HepG2 (cell line): ENCODE measurements around the gene SYAP1. TPM values are rescaled to one million over a fixed set of nuclear protein-coding genes. Genes with fewer than 3 reads are reported as not detected.
A peak's percentile ranks its signal among the peaks of the same experiment; 100 is the strongest.

Source experiments
- CREB1 ChIP-seq, 2 experiments: fragments of 450-650 bp in 1 of 2; IDR thresholded peaks; 2 replicates each; pipeline ENCODE4 v1.6.1; 2016 to 2017; ENCODE audit warnings: control low read depth in 1 of 2, mild to moderate bottlenecking in 1 of 2, missing compliant biosample characterization in 1 of 2, missing genetic modification characterization in 1 of 2
- DZIP1 ChIP-seq: sonication (generic); formaldehyde crosslinking; IDR thresholded peaks from 2 replicates; pipeline ENCODE4 v1.5.0; 2020; ENCODE audit warnings: mild to moderate bottlenecking, missing genetic modification reagents
- EEA1 ChIP-seq: sonication (generic); formaldehyde crosslinking; IDR thresholded peaks from 2 replicates; pipeline ENCODE4 v1.5.1; 2020; ENCODE audit warnings: mild to moderate bottlenecking, missing genetic modification reagents, borderline replicate concordance
- FIP1L1 ChIP-seq: fragments of 200-400 bp; formaldehyde crosslinking; IDR thresholded peaks from 2 replicates; pipeline ENCODE4 v1.6.1; 2018; ENCODE audit warnings: low read depth, mild to moderate bottlenecking, low read length, moderate library complexity, borderline replicate concordance; ENCODE audit not compliant: insufficient read depth
- FOSL2 ChIP-seq: sonication (generic); formaldehyde crosslinking; IDR thresholded peaks from 2 replicates; pipeline ENCODE4 v1.4.0; 2020; ENCODE audit warnings: missing genetic modification reagents
- MBD4 ChIP-seq: IDR thresholded peaks from 2 replicates; pipeline ENCODE4 v1.6.1; 2012; ENCODE audit warnings: low read length, inconsistent platforms, borderline replicate concordance
- PHF8 ChIP-seq: sonication (generic); formaldehyde crosslinking; IDR thresholded peaks from 2 replicates; pipeline ENCODE4 v1.5.0; 2020; ENCODE audit warnings: missing genetic modification reagents
- RBFOX2 ChIP-seq: fragments of 200-400 bp; formaldehyde crosslinking; IDR thresholded peaks from 2 replicates; pipeline ENCODE4 v1.6.1; 2017; ENCODE audit warnings: low read depth, mild to moderate bottlenecking, low read length
- TRIM24 ChIP-seq: sonication (generic); formaldehyde crosslinking; IDR thresholded peaks from 2 replicates; pipeline ENCODE4 v1.8.0; 2022; ENCODE audit warnings: mild to moderate bottlenecking, missing genetic modification reagents
- ZNF18 ChIP-seq: sonication (generic); formaldehyde crosslinking; IDR thresholded peaks from 2 replicates; pipeline ENCODE4 v1.8.0; 2022; ENCODE audit warnings: mild to moderate bottlenecking, missing genetic modification reagents; ENCODE audit not compliant: insufficient replicate concordance
- ZNF205 ChIP-seq: IDR thresholded peaks from 2 replicates; pipeline ENCODE4 v1.6.1; 2018; ENCODE audit warnings: missing biosample characterization, missing genetic modification reagents
- ZNF652 ChIP-seq: IDR thresholded peaks from 2 replicates; pipeline ENCODE4 v1.6.1; 2016; ENCODE audit warnings: low read depth, borderline replicate concordance
- ZNF672 ChIP-seq: sonication (generic); formaldehyde crosslinking; IDR thresholded peaks from 2 replicates; pipeline ENCODE4 v1.8.1; 2022; ENCODE audit warnings: missing genetic modification reagents
- ZNF687 ChIP-seq: sonication (generic); formaldehyde crosslinking; IDR thresholded peaks from 2 replicates; pipeline ENCODE4 v1.5.1; 2020; ENCODE audit warnings: mild to moderate bottlenecking, missing genetic modification reagents, moderate library complexity
- ZNF839 ChIP-seq: sonication (generic); formaldehyde crosslinking; IDR thresholded peaks from 2 replicates; pipeline ENCODE4 v1.4.0; 2020; ENCODE audit warnings: missing genetic modification reagents, mild to moderate bottlenecking, borderline replicate concordance
- polyA plus RNA-seq, 8 experiments: library from polyadenylated mRNA; depleted of rRNA in 3 of 8; stranded (reverse) in 7 of 8; unstranded in 1 of 8; fragments of >200 nt; fragmentation: Illumina TruSeq in 4 of 8; extraction: Trizol in 4 of 8; gene quantifications; 2 replicates each; pipeline versions ENCODE4 v1.2.1 to v1.2.3, GENCODE V29; 2011 to 2016; ENCODE audit warnings: low read depth in 4 of 8, missing spikeins in 1 of 8, mixed read lengths in 1 of 8; ENCODE audit not compliant: insufficient read depth in 1 of 8
- total RNA-seq, 5 experiments: library from RNA; depleted of rRNA; stranded (reverse); fragments of >200 nt; fragmentation: Illumina TruSeq; extraction: Trizol; gene quantifications; 2 replicates each; pipeline ENCODE4 v1.2.3, GENCODE V29; 2016; ENCODE audit warnings: low read depth in 1 of 5

SYAP1 gene
- total and polyA plus RNA-seq, 2 of the 13 experiments (the other 11 are each of a cell fraction or from before 2014, with no cell fraction given), result 4.9 to 18.5 TPM

- TF ChIP-seq DZIP1 (CRISPR knock-in tag) (no peak), FOSL2 (CRISPR knock-in tag) (peak; percentile 63), ZNF652 (CRISPR knock-in tag) (no peak), ZNF205 (CRISPR knock-in tag) (no peak), MBD4 (no peak), RBFOX2 (peak; percentile 85), PHF8 (CRISPR knock-in tag) (peak; percentile 77), CREB1 (IDR thresholded peaks at IDR 0.05) (peak; percentile 99), CREB1 (CRISPR knock-in tag; IDR thresholded peaks at IDR 0.05) (peak; percentile 97), EEA1 (CRISPR knock-in tag) (no peak), ZNF687 (CRISPR knock-in tag) (peak; percentile 78), ZNF839 (CRISPR knock-in tag) (no peak), TRIM24 (no peak), ZNF18 (no peak), ZNF672 (no peak), FIP1L1 (no peak)
Observed at GRCh38 chrX:16719334-16720084, at the start of gene SYAP1 (continued).
